ENCODE measurements around the gene MALRD1. TPM values are rescaled to one million over a fixed set of nuclear protein-coding genes. Genes with fewer than 3 reads are reported as not detected.
"Not testable (repeated sequence)": the region's sequence is repeated elsewhere in the genome, so short reads cannot be mapped to it uniquely, and the experiment has no call there.

MALRD1 gene
- total RNA-seq, 1 donor from 2014 or later = not detected

- DNase-seq (ENCODE audit: extremely low read depth, low read depth, low spot score) = no peak
Measured at GRCh38 chr10:19480353-19480752, 431.8 kb downstream of the MALRD1 start.

- DNase-seq (ENCODE audit: extremely low read depth, low read depth, low spot score) = no peak
Measured at GRCh38 chr10:19483421-19483820, 434.8 kb downstream of the MALRD1 start.

- DNase-seq (ENCODE audit: extremely low read depth, low read depth, low spot score) = no peak
Measured at GRCh38 chr10:19488592-19489280, 440.1 kb downstream of the MALRD1 start.

- no peak for DNase-seq (ENCODE audit: extremely low read depth, low read depth, low spot score)
Measured at GRCh38 chr10:19491166-19491565, 442.6 kb downstream of the MALRD1 start.

- no peak for DNase-seq (ENCODE audit: extremely low read depth, low read depth, low spot score)
Measured at GRCh38 chr10:19493917-19494316, 445.3 kb downstream of the MALRD1 start.

- no peak for DNase-seq (ENCODE audit: extremely low read depth, low read depth, low spot score)
Measured at GRCh38 chr10:19497026-19497425, 448.4 kb downstream of the MALRD1 start.

GRCh38 chr10:19498393-19499290, 450.0 kb downstream of the MALRD1 start:
- no peak for DNase-seq (ENCODE audit: extremely low read depth, low read depth, low spot score)

GRCh38 chr10:19499291-19499770, 450.7 kb downstream of the MALRD1 start:
- no peak for DNase-seq (ENCODE audit: extremely low read depth, low read depth, low spot score)

- no peak for DNase-seq (ENCODE audit: extremely low read depth, low read depth, low spot score)
Measured at GRCh38 chr10:19500959-19501358, 452.4 kb downstream of the MALRD1 start.

- no peak for DNase-seq (ENCODE audit: extremely low read depth, low read depth, low spot score)
Measured at GRCh38 chr10:19505320-19506312, 457.0 kb downstream of the MALRD1 start.

- DNase-seq (ENCODE audit: extremely low read depth, low read depth, low spot score) = not testable (repeated sequence)
Measured at GRCh38 chr10:19510005-19510732, 461.6 kb downstream of the MALRD1 start.

GRCh38 chr10:19518109-19518508, 469.5 kb downstream of the MALRD1 start:
- no peak for DNase-seq (ENCODE audit: extremely low read depth, low read depth, low spot score)

- DNase-seq (ENCODE audit: extremely low read depth, low read depth, low spot score) = no peak
Measured at GRCh38 chr10:19518632-19519031, 470.0 kb downstream of the MALRD1 start.

- no peak for DNase-seq (ENCODE audit: extremely low read depth, low read depth, low spot score)
Measured at GRCh38 chr10:19531324-19531723, 482.7 kb downstream of the MALRD1 start.

GRCh38 chr10:19532411-19532810, 483.8 kb downstream of the MALRD1 start:
- no peak for DNase-seq (ENCODE audit: extremely low read depth, low read depth, low spot score)

GRCh38 chr10:19541299-19541698, 492.7 kb downstream of the MALRD1 start:
- DNase-seq (ENCODE audit: extremely low read depth, low read depth, low spot score) = no peak

GRCh38 chr10:19546224-19546623, 497.6 kb downstream of the MALRD1 start:
- no peak for DNase-seq (ENCODE audit: extremely low read depth, low read depth, low spot score)

- no peak for DNase-seq (ENCODE audit: extremely low read depth, low read depth, low spot score)
Measured at GRCh38 chr10:19549503-19549902, 500.9 kb downstream of the MALRD1 start.

- DNase-seq (ENCODE audit: extremely low read depth, low read depth, low spot score) = no peak
Measured at GRCh38 chr10:19556666-19557065, 508.1 kb downstream of the MALRD1 start.

GRCh38 chr10:19561181-19561580, 512.6 kb downstream of the MALRD1 start:
- DNase-seq (ENCODE audit: extremely low read depth, low read depth, low spot score) = no peak
